HEK293 (cell line): Measurements from ENCODE around the gene LYZL2.
"Not testable (repeated sequence)": the region's sequence is repeated elsewhere in the genome, so short reads cannot be mapped to it uniquely, and the experiment has no call there.

Experiments
- KLF9 ChIP-seq: fragments of 450-650 bp; formaldehyde crosslinking; IDR thresholded peaks from 2 replicates; pipeline ENCODE4 v1.5.1; 2016; ENCODE audit warnings: missing biosample characterization, missing genetic modification characterization, low read depth
- TCF7L2 ChIP-seq: IDR thresholded peaks from 2 replicates; pipeline ENCODE4 v1.6.1; 2011; ENCODE audit warnings: low read depth, mild to moderate bottlenecking, inconsistent platforms, low read length, moderate library complexity, borderline replicate concordance
- ZBTB8A ChIP-seq: fragments of 450-650 bp; formaldehyde crosslinking; IDR thresholded peaks from 2 replicates; pipeline ENCODE4 v1.5.1; 2016; ENCODE audit warnings: missing biosample characterization, missing genetic modification characterization
- ZNF133 ChIP-seq: fragments of 450-650 bp; formaldehyde crosslinking; IDR thresholded peaks from 2 replicates; pipeline ENCODE4 v1.5.1; 2016; ENCODE audit warnings: missing biosample characterization, missing genetic modification characterization
- ZNF174 ChIP-seq: fragments of 450-650 bp; formaldehyde crosslinking; IDR thresholded peaks from 2 replicates; pipeline ENCODE4 v1.5.0; 2017; ENCODE audit warnings: missing biosample characterization, mild to moderate bottlenecking, missing genetic modification characterization
- ZNF292 ChIP-seq: fragments of 450-650 bp; formaldehyde crosslinking; IDR thresholded peaks from 2 replicates; pipeline ENCODE4 v1.5.1; 2016; ENCODE audit warnings: low read depth, missing biosample characterization, missing genetic modification characterization, borderline replicate concordance
- ZNF398 ChIP-seq: fragments of 450-650 bp; formaldehyde crosslinking; IDR thresholded peaks from 2 replicates; pipeline ENCODE4 v1.5.1; 2017; ENCODE audit warnings: missing biosample characterization, missing genetic modification characterization
- ZNF645 ChIP-seq: fragments of 450-650 bp; formaldehyde crosslinking; IDR thresholded peaks from 2 replicates; pipeline ENCODE4; 2016; ENCODE audit warnings: missing biosample characterization, missing genetic modification characterization
- TF ChIP-seq, protein P1 (sequence below): fragments of 450-650 bp; formaldehyde crosslinking; IDR thresholded peaks from 2 replicates; pipeline ENCODE4 v1.5.1; 2016; ENCODE audit warnings: missing biosample characterization, missing genetic modification characterization
- TF ChIP-seq, protein P2 (sequence below): fragments of 450-650 bp; formaldehyde crosslinking; IDR thresholded peaks from 2 replicates; pipeline ENCODE4 v1.5.1; 2016; ENCODE audit warnings: missing biosample characterization, missing genetic modification characterization, low read depth

- TF ChIP-seq ZBTB8A (tag by site-specific recombination); ZNF398; TCF7L2; ZNF174 (tag by site-specific recombination); ZNF133 (tag by site-specific recombination); ZNF292 (tag by site-specific recombination); ZNF645 (tag by site-specific recombination); KLF9 (tag by site-specific recombination): not testable (repeated sequence)
- TF ChIP-seq, protein P1, sequence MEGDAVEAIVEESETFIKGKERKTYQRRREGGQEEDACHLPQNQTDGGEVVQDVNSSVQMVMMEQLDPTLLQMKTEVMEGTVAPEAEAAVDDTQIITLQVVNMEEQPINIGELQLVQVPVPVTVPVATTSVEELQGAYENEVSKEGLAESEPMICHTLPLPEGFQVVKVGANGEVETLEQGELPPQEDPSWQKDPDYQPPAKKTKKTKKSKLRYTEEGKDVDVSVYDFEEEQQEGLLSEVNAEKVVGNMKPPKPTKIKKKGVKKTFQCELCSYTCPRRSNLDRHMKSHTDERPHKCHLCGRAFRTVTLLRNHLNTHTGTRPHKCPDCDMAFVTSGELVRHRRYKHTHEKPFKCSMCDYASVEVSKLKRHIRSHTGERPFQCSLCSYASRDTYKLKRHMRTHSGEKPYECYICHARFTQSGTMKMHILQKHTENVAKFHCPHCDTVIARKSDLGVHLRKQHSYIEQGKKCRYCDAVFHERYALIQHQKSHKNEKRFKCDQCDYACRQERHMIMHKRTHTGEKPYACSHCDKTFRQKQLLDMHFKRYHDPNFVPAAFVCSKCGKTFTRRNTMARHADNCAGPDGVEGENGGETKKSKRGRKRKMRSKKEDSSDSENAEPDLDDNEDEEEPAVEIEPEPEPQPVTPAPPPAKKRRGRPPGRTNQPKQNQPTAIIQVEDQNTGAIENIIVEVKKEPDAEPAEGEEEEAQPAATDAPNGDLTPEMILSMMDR (tag by site-specific recombination) = not testable (repeated sequence)
- TF ChIP-seq, protein P2, sequence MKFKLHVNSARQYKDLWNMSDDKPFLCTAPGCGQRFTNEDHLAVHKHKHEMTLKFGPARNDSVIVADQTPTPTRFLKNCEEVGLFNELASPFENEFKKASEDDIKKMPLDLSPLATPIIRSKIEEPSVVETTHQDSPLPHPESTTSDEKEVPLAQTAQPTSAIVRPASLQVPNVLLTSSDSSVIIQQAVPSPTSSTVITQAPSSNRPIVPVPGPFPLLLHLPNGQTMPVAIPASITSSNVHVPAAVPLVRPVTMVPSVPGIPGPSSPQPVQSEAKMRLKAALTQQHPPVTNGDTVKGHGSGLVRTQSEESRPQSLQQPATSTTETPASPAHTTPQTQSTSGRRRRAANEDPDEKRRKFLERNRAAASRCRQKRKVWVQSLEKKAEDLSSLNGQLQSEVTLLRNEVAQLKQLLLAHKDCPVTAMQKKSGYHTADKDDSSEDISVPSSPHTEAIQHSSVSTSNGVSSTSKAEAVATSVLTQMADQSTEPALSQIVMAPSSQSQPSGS = not testable (repeated sequence)
These were observed 33.9 kb upstream of the LYZL2 start for GRCh38 chr10:30663403-30663802.
